RCC 7860 (cell line): Measurements from ENCODE around the gene CDCP2.
A peak's percentile ranks its signal among the peaks of the same experiment; 100 is the strongest.
"Not testable (repeated sequence)": the region's sequence is repeated elsewhere in the genome, so short reads cannot be mapped to it uniquely, and the experiment has no call there.

Experiments used
- DNase-seq: peaks from one replicate; pipeline ENCODE4 v3.0.0-alpha.2; 2015; ENCODE audit warnings: low spot score
- FAIRE-seq: peaks from 2 replicates; lab custom pipeline; 2012; peaks lifted over from hg19 to GRCh38; lab: Jason Lieb, UNC

CDCP2 gene

GRCh38 chr1:54168206-54168965 is 15.6 kb upstream of the CDCP2 start:
- DNase-seq (no peak), FAIRE-seq (no peak)

- FAIRE-seq: peak; percentile 84
Measured at GRCh38 chr1:54167422-54168139, 14.8 kb upstream of the CDCP2 start.

DNA sequence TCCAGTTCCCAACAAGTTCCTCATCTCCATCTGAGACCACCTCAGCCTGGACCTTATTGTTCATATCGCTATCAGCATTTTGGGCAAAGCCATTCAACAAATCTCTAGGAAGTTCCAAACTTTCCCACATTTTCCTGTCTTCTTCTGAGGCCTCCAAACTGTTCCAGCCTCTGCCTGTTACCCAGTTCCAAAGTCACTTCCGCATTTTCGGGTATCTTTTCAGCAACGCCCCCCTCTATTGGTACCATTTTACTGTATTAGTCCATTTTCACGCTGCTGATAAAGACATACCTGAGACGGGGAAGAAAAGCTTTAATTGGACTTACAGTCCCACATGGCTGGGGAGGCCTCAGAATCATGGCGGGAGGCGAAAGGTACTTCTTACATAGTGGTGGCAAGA is 13.6 kb upstream of the CDCP2 start:
- FAIRE-seq: not testable (repeated sequence)

More at GRCh38 chr1:54167422-54168139, 14.8 kb upstream of the CDCP2 start:
- DNase-seq: peak; percentile 60

DNA sequence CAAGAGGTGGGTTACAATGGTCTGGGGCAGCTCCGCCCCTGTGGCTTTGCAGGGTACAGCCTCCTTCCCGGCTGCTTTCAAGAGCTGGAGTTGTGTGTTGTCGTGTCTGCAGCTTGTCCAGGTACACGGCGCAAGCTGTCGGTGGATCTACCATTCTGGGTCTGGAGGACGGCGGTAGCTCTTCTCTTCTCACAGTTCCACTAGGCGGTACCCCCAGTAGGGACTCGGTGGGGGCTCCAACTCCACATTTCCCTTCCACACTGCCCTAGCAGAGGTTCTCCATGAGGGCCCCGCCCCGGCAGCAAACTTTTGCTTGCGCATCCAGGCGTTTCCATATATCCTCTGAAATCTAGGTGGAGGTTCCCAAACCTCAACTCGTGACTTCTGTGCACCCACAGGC is 12.3 kb upstream of the CDCP2 start:
- no peak for FAIRE-seq
- no peak for DNase-seq

More for the DNA sequence above, 13.6 kb upstream of the CDCP2 start:
- not testable (repeated sequence) for DNase-seq

DNA sequence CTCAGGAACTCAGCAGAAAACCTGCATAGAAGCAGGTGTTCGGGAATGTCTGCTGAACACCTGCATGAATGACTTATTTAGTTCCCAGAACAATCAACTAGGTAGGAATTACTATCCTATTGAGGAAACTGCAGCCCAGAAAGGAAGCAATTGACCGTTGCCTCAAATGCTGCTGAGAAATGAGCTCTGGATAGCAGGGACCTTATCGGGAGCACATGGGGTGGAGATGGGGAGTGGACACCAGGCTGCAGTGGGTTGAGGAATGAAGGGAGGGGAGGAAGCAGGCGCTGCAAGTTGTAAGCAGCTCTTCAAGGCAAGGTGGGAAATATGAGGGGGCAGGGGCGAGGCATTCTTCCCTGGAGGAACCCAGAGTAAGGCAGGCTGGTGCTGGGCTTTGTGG is 10.8 kb upstream of the CDCP2 start:
- DNase-seq (no peak), FAIRE-seq (no peak)

- FAIRE-seq: no peak
- DNase-seq: no peak
Measured at GRCh38 chr1:54163051-54163450, 10.3 kb upstream of the CDCP2 start.

DNA sequence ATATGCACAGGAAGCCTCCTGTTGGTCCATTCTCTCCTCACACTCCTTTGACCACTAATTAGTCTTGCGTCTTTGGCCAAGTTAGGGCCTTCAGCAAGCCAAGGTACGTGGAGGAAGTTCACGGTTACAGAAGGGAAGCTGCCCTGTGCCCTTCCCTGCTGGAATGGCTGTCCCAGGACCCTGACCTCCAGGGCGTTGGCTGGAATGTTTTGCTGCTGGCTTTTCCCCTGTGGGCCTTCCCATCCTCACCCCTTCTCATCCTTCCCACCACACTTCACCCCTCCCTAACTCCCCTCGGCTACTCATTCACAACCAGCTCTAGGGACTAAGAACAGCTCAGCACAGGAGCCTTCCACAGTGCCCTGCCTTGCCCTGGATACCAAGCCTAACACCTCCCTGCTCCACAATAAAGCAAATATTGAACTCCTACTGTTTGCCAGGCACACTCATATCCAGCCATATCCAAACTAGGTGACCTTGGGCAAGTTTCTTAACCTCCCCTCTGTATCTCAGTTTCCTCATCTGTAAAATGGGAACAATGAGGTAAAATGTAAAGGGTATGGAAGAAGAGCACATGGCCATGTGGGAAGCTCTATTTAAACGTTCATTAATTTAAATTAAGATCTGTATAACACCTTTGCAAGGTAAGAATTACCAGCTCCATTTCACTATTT is 8.8 kb upstream of the CDCP2 start:
- DNase-seq (no peak), FAIRE-seq (no peak)

DNA sequence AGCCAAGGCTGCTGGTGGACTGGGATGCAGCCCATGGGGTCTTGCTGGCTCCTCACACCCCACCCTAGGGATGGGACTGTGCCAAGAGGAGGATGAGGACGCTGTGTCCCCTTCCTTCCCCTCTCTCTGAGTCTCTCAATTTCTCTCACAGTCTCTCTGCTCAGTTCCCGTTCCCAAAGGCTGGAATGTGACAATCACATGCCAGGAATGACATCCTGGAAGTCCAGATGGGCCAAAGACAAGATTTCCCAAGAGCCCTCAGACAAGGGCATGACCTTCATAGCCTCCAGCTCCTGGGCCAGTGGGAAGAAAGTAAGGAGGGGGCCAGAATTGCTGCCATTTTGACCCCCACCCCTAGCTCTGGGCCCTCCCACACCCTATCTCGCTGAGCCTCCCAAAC is 7.6 kb upstream of the CDCP2 start:
- FAIRE-seq (no peak), DNase-seq (no peak)

DNA sequence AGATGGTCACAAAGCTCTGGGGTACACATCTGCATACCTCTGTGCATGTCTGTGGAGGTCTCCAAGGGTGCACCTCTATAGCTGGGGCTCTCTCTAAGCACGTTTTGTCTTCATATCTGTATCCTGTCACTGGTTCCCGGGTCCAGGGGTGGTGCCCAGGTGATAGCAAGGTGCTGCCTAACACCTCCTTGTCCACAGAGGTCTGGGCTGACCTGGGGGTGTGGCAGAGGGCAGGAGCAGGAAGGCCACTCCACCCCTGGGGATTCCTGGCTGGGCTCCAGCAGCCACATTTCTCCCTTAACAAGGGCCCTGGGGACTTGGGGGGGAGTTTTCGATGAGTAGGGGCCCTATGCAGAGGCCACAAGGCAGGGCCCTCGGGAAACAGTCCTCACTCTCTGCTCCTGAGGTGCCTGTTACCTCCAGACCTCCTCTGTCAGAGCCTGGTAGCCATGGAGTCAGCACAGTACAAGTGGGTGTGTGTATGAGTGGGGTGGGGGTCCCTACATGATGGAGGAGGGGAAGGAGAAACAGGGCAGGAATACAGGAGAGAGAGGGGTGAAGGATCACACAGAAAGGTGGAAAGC is 7.0 kb upstream of the CDCP2 start:
- FAIRE-seq (no peak), DNase-seq (no peak)

DNA sequence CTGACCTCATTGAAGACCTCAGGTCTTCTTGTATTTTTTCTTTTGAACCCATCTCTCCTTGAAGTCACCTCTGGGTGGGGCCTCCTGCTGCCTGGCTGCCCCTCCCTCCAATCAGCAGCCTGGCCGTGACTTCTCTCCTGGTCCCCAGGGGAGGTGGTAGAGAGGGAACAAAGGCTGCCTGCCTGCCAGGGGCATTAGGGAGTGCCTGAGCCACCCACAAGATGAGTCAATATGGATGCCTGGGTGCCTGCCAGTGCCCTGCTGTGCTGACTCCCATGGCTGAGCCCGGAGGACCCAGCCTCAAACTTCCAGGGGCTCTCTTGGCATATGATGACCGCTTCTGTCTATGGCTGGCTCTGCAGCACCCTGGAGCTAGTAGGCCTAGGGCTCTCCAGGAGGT is 5.3 kb upstream of the CDCP2 start:
- FAIRE-seq (peak; percentile 88), DNase-seq (peak; percentile 81)

- DNase-seq (no peak), FAIRE-seq (no peak)
Measured at GRCh38 chr1:54157401-54157800, 4.6 kb upstream of the CDCP2 start.

GRCh38 chr1:54156986-54157385 is 4.2 kb upstream of the CDCP2 start:
- DNase-seq: no peak
- no peak for FAIRE-seq

- FAIRE-seq: no peak
- DNase-seq: no peak
Measured at GRCh38 chr1:54156201-54156600, 3.4 kb upstream of the CDCP2 start.

- FAIRE-seq: no peak
- DNase-seq: peak; percentile 14
Measured at GRCh38 chr1:54153535-54154439, 987 bp upstream of the CDCP2 start.

GRCh38 chr1:54151013-54151412 is 1.8 kb downstream of the CDCP2 start:
- no peak for DNase-seq
- FAIRE-seq: no peak

- no peak for FAIRE-seq
- no peak for DNase-seq
Measured at GRCh38 chr1:54149734-54150133, 3.1 kb downstream of the CDCP2 start.

DNA sequence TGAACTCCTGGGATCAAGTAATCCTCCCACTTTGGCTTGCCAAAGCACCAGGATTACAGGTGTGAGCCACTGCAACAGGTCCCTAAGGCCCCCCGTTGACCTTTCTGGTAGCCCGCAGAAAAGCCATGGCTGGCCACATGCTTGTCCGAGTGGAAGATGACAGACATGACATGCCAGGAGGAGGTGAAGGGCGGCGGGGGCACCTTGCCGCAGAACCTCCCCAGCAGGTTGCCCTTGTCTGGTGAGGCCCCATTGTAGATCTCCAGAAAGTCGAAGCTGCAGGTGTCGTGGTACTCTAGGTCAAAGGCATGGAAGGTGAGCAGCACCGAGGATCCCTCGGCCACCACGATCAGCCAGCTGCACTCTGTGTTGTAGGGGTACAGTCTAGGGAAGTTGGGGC is 8.4 kb downstream of the CDCP2 start:
- DNase-seq: no peak
- FAIRE-seq: no peak

DNA sequence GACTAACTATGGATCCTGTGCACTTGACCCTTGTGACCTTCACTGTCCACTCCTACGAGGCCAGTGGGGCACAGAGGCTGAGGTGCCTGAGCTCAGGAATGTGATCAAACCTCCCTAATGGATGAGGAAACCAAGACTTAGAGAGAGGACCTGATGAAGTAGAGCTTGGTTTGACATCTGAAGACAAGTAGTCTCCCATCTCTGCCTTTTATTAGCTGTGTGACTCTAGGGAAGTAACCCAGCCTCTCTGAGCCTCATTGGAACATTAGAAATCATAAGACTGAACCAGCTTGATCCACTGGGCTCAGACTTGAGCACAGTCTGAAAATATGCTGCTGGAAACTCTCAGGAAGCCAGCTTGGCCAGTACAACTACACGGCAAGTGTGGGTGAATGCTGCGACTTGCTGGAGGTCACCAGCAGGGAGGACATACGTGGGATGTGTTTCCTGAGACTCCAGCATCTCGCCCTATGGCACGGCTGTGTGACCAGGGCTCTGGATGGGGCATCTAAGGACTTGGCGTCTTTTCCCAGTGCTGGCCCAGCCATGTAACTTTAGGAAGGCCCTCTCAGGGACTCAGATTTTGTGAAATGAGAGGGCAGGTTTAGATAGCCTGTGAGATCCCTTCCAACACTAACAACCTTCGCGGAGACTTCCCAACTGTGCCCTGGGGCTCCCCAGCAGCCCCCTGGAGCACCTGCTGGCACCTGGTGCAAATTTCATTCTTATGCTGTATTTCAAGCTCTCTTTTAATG is 10.5 kb downstream of the CDCP2 start:
- FAIRE-seq: no peak
- no peak for DNase-seq

DNA sequence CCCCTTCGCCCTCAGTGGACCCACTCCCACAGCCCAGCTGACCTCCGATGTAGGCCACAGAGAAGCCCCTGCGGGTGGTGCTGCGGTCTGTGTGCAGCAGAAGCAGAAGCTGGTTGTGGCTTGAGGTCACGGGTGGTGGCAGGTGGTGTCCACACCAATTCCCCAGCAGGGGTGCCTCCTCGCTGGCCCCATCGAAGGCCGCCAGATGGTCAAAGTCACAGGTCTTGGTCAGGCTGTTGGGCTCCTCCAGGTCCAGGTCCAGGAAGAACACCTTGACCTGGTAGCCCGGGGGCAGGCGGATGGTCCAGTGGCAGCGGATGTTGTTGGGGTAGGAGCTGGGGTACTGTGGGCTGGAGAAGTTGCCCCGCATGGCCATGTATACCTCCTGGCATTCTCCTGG is 13.1 kb downstream of the CDCP2 start:
- FAIRE-seq (no peak), DNase-seq (no peak)

GRCh38 chr1:54138994-54139393 is 13.8 kb downstream of the CDCP2 start:
- DNase-seq (no peak), FAIRE-seq (no peak)
